ENCODE measurements around the gene KIF1C. TPM values are rescaled to one million over a fixed set of nuclear protein-coding genes. Genes with fewer than 3 reads are reported as not detected.
"Not testable (repeated sequence)": the region's sequence is repeated elsewhere in the genome, so short reads cannot be mapped to it uniquely, and the experiment has no call there.

The KIF1C gene
- total RNA-seq, 4 donors from 2014 or later = 157 to 251 (median 187) TPM

GRCh38 chr17:5024604-5025003 lies 26.9 kb downstream of the KIF1C start:
- Histone ChIP-seq H3K4me3 (no peak overlapping the region), H3K27me3 (no peaks in the 10 kb centered on the region), H3K36me3 (peaks cover 36 to 52% (median 49%) of the 10 kb centered on the region in 4 donors), H3K27ac (replicated peaks in 1 of 4) (no peak overlapping the region), H3K4me1 (no peaks in the 10 kb centered on the region), H3K9me3 (no peaks in the 10 kb centered on the region)
- no peak for DNase-seq (ENCODE audit: extremely low spot score)
- intact Hi-C loops (cut with DNase I) = loop anchor here (5.0 kb wide), 1 partner anchor 38 kb away; no protein-coding TSS in a partner anchor
- TF ChIP-seq POLR2A (IDR thresholded peaks at IDR 0.05; ENCODE audit: low read depth) = no peak
- no peak for TF ChIP-seq EP300 (IDR thresholded peaks at IDR 0.05)
- TF ChIP-seq CTCF (IDR thresholded peaks at IDR 0.05) = no peak
- TF ChIP-seq POLR2AphosphoS5 (IDR thresholded peaks at IDR 0.05) = no peak
- WGBS = 93% methylated on average over 4 of the region's 4 CpGs

GRCh38 chr17:5027299-5027698 lies 29.5 kb downstream of the KIF1C start:
- no peaks in the 10 kb centered on the region for H3K9me3 ChIP-seq
- no peak for TF ChIP-seq EP300 (IDR thresholded peaks at IDR 0.05)
- TF ChIP-seq POLR2AphosphoS5 (IDR thresholded peaks at IDR 0.05) = no peak
- TF ChIP-seq POLR2A (IDR thresholded peaks at IDR 0.05; ENCODE audit: low read depth) = no peak
- no peak for TF ChIP-seq CTCF (IDR thresholded peaks at IDR 0.05)
- peaks cover 13 to 25% (median 22%) of the 10 kb centered on the region in 4 donors for H3K36me3 ChIP-seq
- no peak for DNase-seq (ENCODE audit: extremely low spot score)
- no peak overlapping the region for H3K4me3 ChIP-seq
- H3K27ac ChIP-seq (replicated peaks in 1 of 4) = no peak overlapping the region
- H3K27me3 ChIP-seq = no peaks in the 10 kb centered on the region
- H3K4me1 ChIP-seq = peaks cover 3 to 11% (median 9%) of the 10 kb centered on the region in 4 donors
- WGBS = 93% methylated on average over 6 of the region's 6 CpGs
- intact Hi-C loops (cut with DNase I) = no loop called here

GRCh38 chr17:5027916-5028315 lies 30.2 kb downstream of the KIF1C start:
- WGBS = 63% methylated on average over 5 of the region's 5 CpGs
- H3K4me3 ChIP-seq = no peak overlapping the region
- no peak overlapping the region for H3K27ac ChIP-seq (replicated peaks in 1 of 4)
- no peaks in the 10 kb centered on the region for H3K9me3 ChIP-seq
- no peak for DNase-seq (ENCODE audit: extremely low spot score)
- peaks cover 9 to 19% (median 16%) of the 10 kb centered on the region in 4 donors for H3K36me3 ChIP-seq
- no peaks in the 10 kb centered on the region for H3K27me3 ChIP-seq
- H3K4me1 ChIP-seq = peaks cover 3 to 11% (median 9%) of the 10 kb centered on the region in 4 donors
- intact Hi-C loops (cut with DNase I) = no loop called here
- TF ChIP-seq POLR2A (IDR thresholded peaks at IDR 0.05; ENCODE audit: low read depth) (no peak), CTCF (IDR thresholded peaks at IDR 0.05) (no peak), POLR2AphosphoS5 (IDR thresholded peaks at IDR 0.05) (no peak), EP300 (IDR thresholded peaks at IDR 0.05) (no peak)

GRCh38 chr17:5030168-5030567 lies 32.4 kb downstream of the KIF1C start:
- not testable (repeated sequence) for H3K27ac ChIP-seq (replicated peaks in 1 of 4); DNase-seq (ENCODE audit: extremely low spot score); H3K4me3 ChIP-seq; H3K9me3 ChIP-seq; H3K36me3 ChIP-seq
- intact Hi-C loops (cut with DNase I) = loop anchor here (2.0 kb wide), 1 partner anchor 33 kb away; no protein-coding TSS in a partner anchor
- Histone ChIP-seq H3K4me1 (peaks cover 3 to 13% (median 10%) of the 10 kb centered on the region in 4 donors), H3K27me3 (peaks cover 0 to 12% (median under 1%) of the 10 kb centered on the region in 4 donors)
- WGBS = 91% methylated on average over 2 of the region's 2 CpGs

- H3K4me3 ChIP-seq = peak overlapping the region; percentile 55 to 68 (median 60)
- intact Hi-C loops (cut with DNase I) = loop anchor here (2.0 kb wide), 1 partner anchor 31 kb away; no protein-coding TSS in a partner anchor
- peaks cover 0 to 25% (median 3%) of the 10 kb centered on the region in 4 donors for H3K27me3 ChIP-seq
- no peaks in the 10 kb centered on the region for H3K9me3 ChIP-seq
- DNase-seq (ENCODE audit: extremely low spot score) = peak; percentile 95
- H3K4me1 ChIP-seq = peaks cover 3 to 18% (median 14%) of the 10 kb centered on the region in 4 donors
- TF ChIP-seq EP300 (IDR thresholded peaks at IDR 0.05) (no peak), CTCF (IDR thresholded peaks at IDR 0.05) (peak; percentile 84 to 86 (median 84)), POLR2A (IDR thresholded peaks at IDR 0.05; ENCODE audit: low read depth) (no peak), POLR2AphosphoS5 (IDR thresholded peaks at IDR 0.05) (peak in 1 of 2 donors; percentile 17)
- peak overlapping the region; percentile 32 to 51 (median 46) for H3K27ac ChIP-seq (replicated peaks in 1 of 4)
- WGBS = 9% methylated on average over 16 of the region's 48 CpGs
- H3K36me3 ChIP-seq = no peaks in the 10 kb centered on the region
These were observed 33.8 kb downstream of the KIF1C start for GRCh38 chr17:5031365-5032082.
